Measurements from ENCODE around the gene ST7L.

ST7L gene

GRCh38 chr1:112618114-112618720, 724 bp downstream of the ST7L start:
- peak in 1 of 2 experiments; percentile 14 for DNase-seq

GRCh38 chr1:112614460-112615065, 4.4 kb downstream of the ST7L start:
- DNase-seq = peak; percentile 9 to 50

- no peak for DNase-seq
Measured at GRCh38 chr1:112605633-112606327, 13.2 kb downstream of the ST7L start.

DNA sequence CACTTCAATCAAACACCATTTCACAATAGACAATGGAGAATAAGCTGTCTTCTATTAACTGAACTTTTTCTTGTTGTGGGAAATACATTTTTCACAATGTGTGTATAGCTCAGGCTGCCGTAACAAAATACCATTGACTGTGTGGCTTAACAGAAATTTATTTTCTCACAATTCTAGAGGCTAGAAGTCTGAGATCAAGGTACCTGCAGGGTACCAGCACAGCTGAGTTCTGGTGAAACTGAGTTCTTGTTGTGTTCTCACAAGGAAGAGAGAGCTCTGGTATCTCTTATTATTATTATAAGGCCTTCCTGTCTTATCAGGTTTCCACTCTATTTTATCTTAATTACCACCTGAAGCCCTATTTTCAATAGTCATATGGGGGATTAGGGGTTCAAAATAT, 15.4 kb downstream of the ST7L start:
- DNase-seq = no peak

DNA sequence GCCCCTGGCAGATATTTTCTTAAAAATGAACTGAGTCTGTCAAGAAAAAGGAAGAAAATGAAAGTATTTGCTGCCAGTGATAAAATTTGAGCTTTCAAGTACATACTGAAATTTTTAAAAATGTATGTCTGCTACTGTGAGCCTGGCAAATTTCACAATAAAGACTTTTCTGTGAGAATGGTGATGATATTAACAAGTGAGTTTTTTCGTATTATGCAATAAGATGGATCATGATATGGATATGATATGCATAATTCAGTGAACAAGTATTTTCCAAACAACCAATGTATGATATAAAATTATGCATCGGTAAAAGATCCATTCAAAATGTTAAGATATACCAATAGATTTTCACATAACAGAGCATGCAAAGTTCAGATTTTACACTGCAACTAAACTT, 15.9 kb downstream of the ST7L start:
- DNase-seq = no peak

DNA sequence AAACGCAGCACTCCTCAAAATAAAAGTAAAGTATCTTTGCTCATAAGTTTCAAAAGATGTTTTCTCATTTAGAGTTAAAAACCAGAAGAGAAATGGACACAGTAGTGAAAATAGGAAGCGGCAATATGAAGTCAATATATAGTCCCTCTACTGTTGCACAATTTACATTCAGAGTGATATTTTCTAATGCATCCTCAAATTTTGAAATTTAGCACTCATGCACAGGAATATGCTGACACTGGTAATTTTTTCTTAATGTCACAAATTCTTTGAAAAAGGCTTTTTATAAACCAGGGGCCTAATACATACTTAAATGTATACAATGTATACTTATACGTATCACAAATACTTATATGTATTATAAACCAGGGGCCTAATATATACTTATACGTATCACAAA, 19.5 kb downstream of the ST7L start:
- DNase-seq = no peak

DNA sequence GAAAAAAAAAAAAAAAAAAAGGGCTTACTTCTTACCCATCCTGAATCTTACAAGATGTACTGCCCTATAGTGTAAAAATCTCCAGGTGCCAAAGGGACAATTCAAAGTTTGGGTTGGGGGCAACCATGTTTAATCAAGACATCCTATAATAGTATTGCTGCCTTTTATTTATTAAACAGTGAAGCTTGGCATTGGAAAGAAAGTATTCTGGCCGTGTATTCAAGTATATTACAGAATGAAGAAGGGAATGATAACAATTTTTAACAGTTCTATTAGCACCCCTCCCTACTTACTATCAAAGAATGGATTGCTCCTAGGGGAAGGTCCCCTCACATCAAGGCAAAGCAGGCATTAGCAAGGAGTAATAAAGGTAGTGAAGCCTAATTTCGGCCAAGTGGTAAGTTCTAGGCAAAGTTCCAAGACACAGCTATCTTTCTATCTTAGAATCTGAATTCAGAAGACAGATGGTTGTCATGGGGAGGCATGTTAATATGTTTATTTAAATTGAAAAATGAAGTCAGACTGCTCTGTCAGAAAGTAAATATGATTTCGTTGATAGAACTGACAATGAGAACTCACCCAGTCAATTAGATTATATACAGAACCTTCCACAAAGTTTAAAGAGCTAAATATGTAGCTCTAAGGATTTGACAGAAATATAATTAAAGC, 24.6 kb downstream of the ST7L start:
- peak; percentile 14 to 47 for DNase-seq

DNA sequence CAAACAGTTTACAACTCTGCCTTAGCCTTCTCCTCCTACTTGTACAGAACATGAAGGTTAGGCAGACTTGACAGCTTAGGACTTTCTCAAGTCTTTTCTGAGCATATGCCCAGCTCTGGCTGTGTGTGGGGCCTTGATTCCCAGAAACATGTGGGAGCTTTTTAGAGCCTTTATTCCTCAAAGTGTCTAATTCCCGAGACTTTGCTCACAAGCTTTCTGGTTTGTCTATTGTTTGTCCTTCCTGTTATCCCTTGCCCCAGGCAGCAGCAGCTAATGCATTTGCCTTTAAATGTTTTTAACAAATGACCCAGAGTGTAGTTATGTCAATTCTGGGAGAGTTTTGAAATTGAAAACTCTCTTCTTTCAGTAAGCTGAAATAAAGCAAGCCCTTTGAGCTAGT, 29.2 kb downstream of the ST7L start:
- no peak for DNase-seq

DNA sequence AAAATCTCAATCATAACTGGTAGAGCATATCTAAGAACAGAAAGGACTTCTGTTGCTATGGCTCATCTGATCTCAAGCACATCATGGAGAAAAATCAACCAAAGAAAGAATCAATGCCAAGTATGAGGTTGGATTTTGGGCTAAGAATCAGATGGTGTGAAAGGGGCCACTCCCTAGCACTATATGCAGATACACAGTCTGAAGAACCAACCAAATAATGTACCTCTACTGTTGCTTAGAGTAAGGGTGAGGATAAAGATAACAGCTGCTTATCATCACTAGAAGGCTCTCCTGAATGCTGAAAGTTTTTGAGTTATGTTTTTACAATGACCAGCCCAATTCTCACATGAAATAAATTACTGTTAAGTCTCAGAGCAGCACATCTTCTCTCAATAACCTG, 35.6 kb downstream of the ST7L start:
- no peak for DNase-seq

DNA sequence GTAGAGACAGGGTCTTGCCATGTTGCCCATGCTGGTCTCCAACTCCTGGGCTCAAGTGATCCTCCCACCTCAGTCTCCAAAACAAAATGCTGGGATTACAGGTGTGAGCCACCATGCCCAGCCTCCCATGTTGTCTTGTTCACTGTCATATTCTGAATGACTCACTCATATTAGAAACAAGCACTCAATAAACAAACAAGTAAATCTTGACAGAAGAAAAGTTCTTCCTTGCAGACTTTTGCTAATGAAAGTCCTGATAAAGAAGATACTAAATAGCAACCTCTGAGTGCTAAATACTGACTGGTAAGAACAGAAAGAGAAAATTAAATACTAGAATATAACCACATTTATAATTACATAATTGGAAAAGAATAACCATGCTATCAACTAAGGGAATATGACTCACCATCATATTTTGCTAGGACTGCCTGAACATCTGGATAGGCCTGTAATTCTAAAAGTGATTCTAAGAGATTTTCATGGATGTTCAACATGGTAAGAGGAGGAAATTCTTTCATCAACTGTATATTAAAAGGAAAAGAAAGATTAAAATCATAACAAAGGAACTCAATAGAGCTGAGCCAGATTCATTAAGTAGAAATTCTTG, 37.3 kb downstream of the ST7L start:
- no peak for DNase-seq

- DNase-seq = no peak
Measured at GRCh38 chr1:112579801-112580510, 39.0 kb downstream of the ST7L start.

- DNase-seq = no peak
Measured at GRCh38 chr1:112576240-112576639, 42.7 kb downstream of the ST7L start.

- DNase-seq = no peak
Measured at GRCh38 chr1:112575154-112575804, 43.7 kb downstream of the ST7L start.

- DNase-seq = no peak
Measured at GRCh38 chr1:112565800-112566199, 53.1 kb downstream of the ST7L start.

DNA sequence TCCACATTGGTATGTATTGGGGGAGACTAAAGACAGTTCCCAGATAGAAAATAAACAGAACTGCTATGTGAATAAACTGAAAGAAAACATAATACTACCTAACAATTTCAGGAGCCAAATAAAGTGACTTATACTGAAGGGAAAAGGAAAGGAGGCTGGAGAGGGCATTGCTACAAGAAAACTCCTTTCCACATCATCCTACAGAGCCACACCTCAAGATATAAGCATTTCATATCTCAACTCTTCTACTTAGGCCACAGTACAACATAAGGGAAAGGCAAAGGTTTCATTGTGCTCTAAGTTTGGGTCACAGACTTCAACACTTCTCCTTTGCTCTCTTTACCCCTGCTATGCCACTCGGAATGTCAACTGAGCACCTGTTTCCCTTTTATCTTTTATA, 54.9 kb downstream of the ST7L start:
- no peak for DNase-seq

DNA sequence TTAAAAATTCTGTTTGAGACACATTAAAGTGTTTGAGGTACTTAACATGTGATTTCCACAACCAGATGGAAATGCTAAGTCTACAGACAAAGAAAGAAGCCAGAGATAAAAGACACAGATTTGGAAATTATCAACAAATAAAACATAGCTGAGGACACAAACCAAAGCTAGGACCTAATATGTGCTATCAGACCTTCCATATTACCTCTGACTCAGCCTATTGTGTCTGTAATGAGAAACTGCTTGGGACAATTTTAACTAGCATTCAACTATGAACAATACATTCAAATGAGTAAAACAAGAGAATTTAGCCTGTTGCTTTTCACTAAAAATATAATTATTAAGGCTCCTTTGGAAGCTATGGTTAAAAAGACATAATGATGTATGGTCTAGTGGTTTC, 55.6 kb downstream of the ST7L start:
- no peak for DNase-seq

- DNase-seq = no peak
Measured at GRCh38 chr1:112558634-112559033, 60.3 kb downstream of the ST7L start.

DNA sequence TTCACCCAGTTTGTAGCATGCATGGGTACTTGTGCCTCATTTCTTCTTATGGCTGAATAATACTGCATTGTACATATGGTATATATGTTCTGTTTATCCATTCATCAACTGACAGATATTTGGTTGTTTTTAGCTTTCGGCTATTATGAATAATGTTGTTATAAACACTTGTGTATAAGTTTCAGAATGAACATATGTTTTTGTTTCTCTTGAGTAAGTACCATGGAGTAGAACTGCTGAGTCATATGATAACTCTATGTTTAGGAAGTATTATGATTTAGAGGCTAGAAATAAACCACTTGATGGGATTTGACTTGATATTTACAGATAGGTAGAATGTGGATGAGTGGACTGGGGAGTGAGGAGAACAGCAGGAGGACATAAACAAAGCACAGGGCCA, 61.6 kb downstream of the ST7L start:
- DNase-seq = no peak

DNA sequence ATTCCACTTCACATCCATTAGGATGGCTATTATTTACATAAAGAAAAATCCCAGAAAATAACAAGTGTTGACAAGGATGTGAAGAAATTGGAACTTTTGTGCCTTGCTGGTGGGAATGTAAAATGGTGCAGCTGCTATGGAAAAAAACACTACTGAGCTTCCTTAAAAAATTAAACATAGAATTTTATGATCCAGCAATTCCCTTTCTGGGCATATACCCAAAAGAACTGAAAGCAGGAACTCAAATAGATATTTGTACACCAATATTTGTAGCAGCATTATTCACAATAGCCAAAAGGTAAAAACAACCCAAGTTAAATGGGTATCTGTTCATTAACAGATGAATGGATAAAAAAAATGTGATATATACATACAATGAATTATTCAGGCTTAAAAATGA, 64.5 kb downstream of the ST7L start:
- DNase-seq = no peak

DNA sequence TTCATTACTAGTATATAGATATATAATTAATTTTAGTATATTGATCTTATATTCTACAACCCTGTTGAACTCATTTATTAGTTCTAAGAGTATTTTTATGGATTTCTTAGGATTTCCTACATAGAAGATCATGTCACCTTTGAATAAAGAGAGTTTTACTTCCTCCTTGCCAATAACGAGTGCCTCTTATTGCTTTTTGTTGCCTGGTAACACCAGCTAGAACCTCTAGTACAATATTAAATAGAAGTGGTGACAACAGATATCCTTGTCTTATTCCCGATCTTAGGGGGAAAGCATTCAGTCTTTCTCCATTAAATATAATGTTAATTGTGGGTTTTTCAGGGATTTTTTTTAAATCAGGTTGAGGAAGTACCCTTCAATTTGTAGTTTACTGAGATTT, 69.4 kb downstream of the ST7L start:
- no peak for DNase-seq

GRCh38 chr1:112548547-112548946, 70.4 kb downstream of the ST7L start:
- DNase-seq = no peak

- no peak for DNase-seq
Measured at GRCh38 chr1:112546076-112546475, 72.9 kb downstream of the ST7L start.
